Colonic mucosa (tissue), 4 donors: ENCODE results near the gene LYST. TPM values are rescaled to one million over a fixed set of nuclear protein-coding genes. Genes with fewer than 3 reads are reported as not detected.

Experiments
- DNase-seq: peaks from one replicate; pipeline ENCODE4 v3.0.0-alpha.2; 2020
- H3K27ac ChIP-seq: fragments of 200-600 bp; one replicate; pipeline ENCODE4 v1.8.0; 2021
- H3K27me3 ChIP-seq: fragments of 200-600 bp; one replicate; pipeline ENCODE4 v1.8.0; 2021
- H3K36me3 ChIP-seq: fragments of 200-600 bp; one replicate; pipeline ENCODE4 v1.8.0; 2021
- H3K4me1 ChIP-seq: fragments of 200-600 bp; one replicate; pipeline ENCODE4 v1.8.0; 2021; ENCODE audit warnings: mild to moderate bottlenecking
- H3K4me3 ChIP-seq: fragments of 200-600 bp; one replicate; pipeline ENCODE4 v1.8.0; 2021
- H3K9ac ChIP-seq, 2 donors: one replicate each; pipeline ENCODE4 v1.7.0; 2013; ENCODE audit warnings: control low read depth in 2 of 2, low read depth in 2 of 2, low read length in 2 of 2
- H3K9me3 ChIP-seq: fragments of 200-600 bp; one replicate; pipeline ENCODE4 v1.8.0; 2021
- CTCF ChIP-seq: fragments of 200-600 bp; IDR thresholded peaks from one replicate; pipeline ENCODE4 v1.8.0; 2022; ENCODE audit warnings: antibody characterized with exemption, mild to moderate bottlenecking
- intact Hi-C: fragments of 100-400 bp; cut with DNase I; formaldehyde crosslinking; loops from one replicate; pipeline ENCODE4 v1.14.1; 2022
- total RNA-seq, 2 donors: library from RNA; stranded (reverse); fragmentation: NEBNext Ultra II Directional in 1 of 2; extraction: Animal tissue kit (Norgen Biotek cat#: 25700) in 1 of 2; gene quantifications; one replicate each; pipeline ENCODE4 v1.2.1, GENCODE V29; 2021
- donor health status: healthy.
- donor health status: DM: no; HTN: no; CAD: no.
- donor health status: DM: no; HTN: no; CAD: no.

LYST gene
- total RNA-seq, 2 donors from 2014 or later = 13.7 to 20.0 TPM

GRCh38 chr1:235659186-235659771 lies 207.4 kb downstream of the LYST start:
- intact Hi-C loops = no loop called here
- DNase-seq = no peak
- H3K36me3 ChIP-seq = no peaks in the 10 kb centered on the region

GRCh38 chr1:235657747-235658526 lies 208.8 kb downstream of the LYST start:
- no peaks in the 10 kb centered on the region for H3K4me1 ChIP-seq
- no peak overlapping the region for H3K9ac ChIP-seq
- no peak overlapping the region for H3K4me3 ChIP-seq
- H3K36me3 ChIP-seq = no peaks in the 10 kb centered on the region
- no peak for DNase-seq
- no peak for TF ChIP-seq CTCF
- no peak overlapping the region for H3K27ac ChIP-seq
- H3K9me3 ChIP-seq = no peaks in the 10 kb centered on the region
- intact Hi-C loops = no loop called here
- H3K27me3 ChIP-seq = no peaks in the 10 kb centered on the region

More at GRCh38 chr1:235659186-235659771, 207.4 kb downstream of the LYST start:
- Histone ChIP-seq H3K9me3 (no peaks in the 10 kb centered on the region), H3K27ac (no peak overlapping the region), H3K4me3 (no peak overlapping the region), H3K9ac (no peak overlapping the region), H3K27me3 (no peaks in the 10 kb centered on the region), H3K4me1 (no peaks in the 10 kb centered on the region)
- no peak for TF ChIP-seq CTCF

DNA sequence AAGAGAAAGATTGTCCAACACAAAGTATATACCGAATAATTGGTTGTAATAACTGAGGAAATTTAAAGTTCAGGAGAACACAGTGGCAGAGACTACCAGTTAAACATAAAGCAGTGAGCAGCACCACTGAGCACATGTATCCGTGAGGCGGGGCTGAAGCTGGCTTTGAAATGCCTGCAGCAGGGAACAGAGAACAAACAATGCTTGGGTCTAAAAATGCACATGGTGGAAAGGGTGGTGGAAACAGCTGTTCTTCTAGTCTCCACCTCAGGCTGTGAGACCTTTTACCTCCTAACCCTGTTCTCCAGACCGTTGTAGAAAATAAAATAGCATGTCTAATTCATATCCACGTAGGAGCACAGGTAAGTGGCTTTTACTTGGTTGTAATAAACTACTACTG lies 209.4 kb downstream of the LYST start:
- Histone ChIP-seq H3K27ac (no peak overlapping the region), H3K9ac (no peak overlapping the region), H3K9me3 (no peaks in the 10 kb centered on the region), H3K36me3 (no peaks in the 10 kb centered on the region), H3K4me3 (no peak overlapping the region), H3K4me1 (no peaks in the 10 kb centered on the region), H3K27me3 (peaks cover 3% of the 10 kb centered on the region)
- intact Hi-C loops = no loop called here
- DNase-seq = no peak
- no peak for TF ChIP-seq CTCF

- Histone ChIP-seq H3K27me3 (peaks cover 12% of the 10 kb centered on the region), H3K4me3 (no peak overlapping the region), H3K36me3 (no peaks in the 10 kb centered on the region), H3K4me1 (peaks cover 3% of the 10 kb centered on the region), H3K27ac (no peak overlapping the region), H3K9me3 (no peaks in the 10 kb centered on the region), H3K9ac (no peak overlapping the region)
- intact Hi-C loops = no loop called here
- no peak for TF ChIP-seq CTCF
- DNase-seq = no peak
These were observed 214.3 kb downstream of the LYST start for GRCh38 chr1:235652364-235652763.

DNA sequence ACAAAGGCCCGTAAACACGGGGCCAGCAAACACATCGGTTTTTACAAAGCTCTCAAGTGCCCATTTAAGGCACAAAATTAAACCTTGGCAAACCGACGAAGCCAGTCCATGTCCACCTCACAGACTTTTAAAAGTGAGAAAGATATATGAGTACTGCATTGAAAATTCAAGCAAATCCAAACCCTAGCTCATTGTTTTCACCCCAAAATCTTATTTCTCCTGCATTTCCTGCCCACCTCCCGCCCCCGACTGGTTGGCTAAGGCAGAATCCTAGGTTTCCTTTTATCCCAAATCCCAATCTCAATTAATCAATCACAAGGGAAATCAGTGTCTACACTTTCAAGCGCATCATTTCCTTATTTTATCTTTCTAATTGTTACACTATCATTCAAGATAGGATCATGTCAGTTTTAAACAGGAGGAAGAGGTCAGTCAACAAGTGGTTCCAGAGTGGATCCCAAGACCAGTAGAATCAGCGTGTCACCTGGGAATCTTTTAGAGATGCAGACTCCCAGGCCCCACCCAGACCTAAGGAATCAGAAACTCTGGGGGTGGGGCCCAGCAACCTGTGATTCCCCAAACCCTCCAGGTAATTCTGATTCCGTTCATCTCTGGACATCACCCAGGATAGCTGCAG lies 215.4 kb downstream of the LYST start:
- no peak overlapping the region for H3K27ac ChIP-seq
- H3K27me3 ChIP-seq = peaks cover 12% of the 10 kb centered on the region
- no peaks in the 10 kb centered on the region for H3K9me3 ChIP-seq
- TF ChIP-seq CTCF = no peak
- DNase-seq = no peak
- no peak overlapping the region for H3K9ac ChIP-seq
- H3K4me3 ChIP-seq = no peak overlapping the region
- no peaks in the 10 kb centered on the region for H3K36me3 ChIP-seq
- peaks cover 3% of the 10 kb centered on the region for H3K4me1 ChIP-seq
- intact Hi-C loops = no loop called here
